VCaP (cell line): Measurements from ENCODE around the gene KRTAP12-2.

Experiments used
- H3K27ac ChIP-seq: fragments of 450-650 bp; 2 replicates; pipeline ENCODE4 v1.5.1; 2017
- CTCF ChIP-seq: fragments of 450-650 bp; conservative IDR thresholded peaks from 2 replicates; pipeline ENCODE4 v1.5.1; 2017; ENCODE audit warnings: mild to moderate bottlenecking, moderate library complexity

KRTAP12-2 gene

GRCh38 chr21:44618909-44619308, 47.8 kb downstream of the KRTAP12-2 start:
- no peak; the same call in 1 of the 2 replicates for TF ChIP-seq CTCF
- no peak overlapping the region for H3K27ac ChIP-seq

GRCh38 chr21:44618504-44618903, 48.2 kb downstream of the KRTAP12-2 start:
- no peak overlapping the region for H3K27ac ChIP-seq
- peak; percentile 85 for TF ChIP-seq CTCF

DNA sequence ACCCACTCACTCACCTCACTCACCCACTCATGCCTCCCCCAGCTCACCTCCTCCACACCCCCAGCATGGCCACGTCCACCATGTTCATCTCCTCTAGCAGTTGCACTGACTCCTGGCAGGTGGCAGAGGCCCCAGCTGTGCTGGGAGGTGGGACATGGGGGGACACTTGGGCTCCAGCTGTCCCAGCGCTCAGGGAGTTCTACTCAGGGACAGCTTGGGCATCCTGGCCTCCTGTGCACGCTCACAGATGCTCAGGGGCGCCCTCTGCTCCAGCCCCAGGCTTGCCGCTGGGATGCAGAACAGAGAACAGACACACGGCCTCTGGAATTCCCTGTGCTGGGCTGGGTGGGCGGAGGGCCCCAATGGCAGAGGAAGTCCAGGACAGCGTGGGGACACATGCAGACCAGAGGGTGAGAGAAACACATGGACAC, 49.6 kb downstream of the KRTAP12-2 start:
- H3K27ac ChIP-seq, result no peak overlapping the region
- no peak for TF ChIP-seq CTCF

GRCh38 chr21:44616591-44616926, 50.2 kb downstream of the KRTAP12-2 start:
- no peak overlapping the region for H3K27ac ChIP-seq
- no peak for TF ChIP-seq CTCF
